H1 (cell line): Measurements from ENCODE around the gene CBFB. TPM values are rescaled to one million over a fixed set of nuclear protein-coding genes. Genes with fewer than 3 reads are reported as not detected.

Experiments used
- CTCF ChIA-PET: fragments of 300-600 bp; sonication (Branson Sonifier 250); formaldehyde crosslinking; loops from one replicate; lab custom pipeline; 2021; ENCODE audit not compliant: partially characterized antibody; lab: Charles Lee
- POLR2A ChIA-PET: fragments of 300-600 bp; sonication (Branson Sonifier 250); formaldehyde crosslinking; loops from one replicate; lab custom pipeline; 2021; ENCODE audit warnings: inconsistent platforms; ENCODE audit not compliant: partially characterized antibody; lab: Charles Lee
- DNase-seq, 2 experiments: peaks; one replicate each; pipeline versions ENCODE4 v3.0.0 to v3.0.0-alpha.2; 2010 to 2022; ENCODE audit warnings: low spot score in 2 of 2, low read depth in 1 of 2, mixed read lengths in 1 of 2
- FAIRE-seq: peaks from 2 replicates; lab custom pipeline; 2011; peaks lifted over from hg19 to GRCh38; lab: Jason Lieb, UNC
- H2AFZ ChIP-seq: 2 replicates; pipeline ENCODE4 v1.8.1; 2012; ENCODE audit warnings: low read length, inconsistent platforms
- H2AK5ac ChIP-seq: 2 replicates; pipeline ENCODE4 v1.6.1; 2013; ENCODE audit warnings: low read depth, low read length
- H2BK120ac ChIP-seq: replicated peaks from 2 replicates; pipeline ENCODE3; 2013; ENCODE audit warnings: low read depth, low read length, inconsistent platforms
- H2BK12ac ChIP-seq: 2 replicates; pipeline ENCODE4 v1.6.1; 2013; ENCODE audit warnings: low read depth, low read length
- H2BK15ac ChIP-seq: 2 replicates; pipeline ENCODE4 v1.6.1; 2013; ENCODE audit warnings: low read length
- H2BK20ac ChIP-seq: 2 replicates; pipeline ENCODE4 v1.6.1; 2013; ENCODE audit warnings: low read length
- H2BK5ac ChIP-seq: 2 replicates; pipeline ENCODE4 v1.6.1; 2013; ENCODE audit warnings: low read depth, low read length
- H3K14ac ChIP-seq: 2 replicates; pipeline ENCODE4 v1.6.1; 2013; ENCODE audit warnings: inconsistent platforms; ENCODE audit not compliant: insufficient read length
- H3K18ac ChIP-seq: 2 replicates; pipeline ENCODE4 v1.6.1; 2013; ENCODE audit warnings: low read length; ENCODE audit errors: extremely low read depth
- H3K23ac ChIP-seq: 2 replicates; pipeline ENCODE4 v1.6.1; 2013; ENCODE audit warnings: inconsistent platforms; ENCODE audit not compliant: insufficient read length
- H3K23me2 ChIP-seq: 2 replicates; pipeline ENCODE4 v1.6.1; 2013; ENCODE audit warnings: low read depth, low read length
- H3K27ac ChIP-seq: 2 replicates; pipeline ENCODE4 v1.6.1; 2011; ENCODE audit warnings: low read depth, low read length, inconsistent platforms
- H3K27me3 ChIP-seq, 4 experiments: replicated peaks in 1 of 4; 1 replicate in 1 of 4; 2 replicates in 3 of 4; pipeline versions ENCODE4 v1.6.1 to v1.8.1; 2011 to 2013; ENCODE audit warnings: low read length in 3 of 4, mild to moderate bottlenecking in 3 of 4, inconsistent platforms in 2 of 4, mixed read lengths in 2 of 4, moderate library complexity in 1 of 4; ENCODE audit not compliant: control insufficient read depth in 3 of 4, insufficient read depth in 3 of 4; ENCODE audit errors: extremely low read depth in 1 of 4
- H3K36me3 ChIP-seq, 4 experiments: 2 replicates each; pipeline versions ENCODE4 v1.6.1 to v1.8.1; 2011 to 2013; ENCODE audit warnings: mild to moderate bottlenecking in 4 of 4, low read length in 3 of 4, moderate library complexity in 2 of 4, control low read depth in 1 of 4, inconsistent platforms in 1 of 4; ENCODE audit not compliant: insufficient read depth in 4 of 4, control insufficient read depth in 2 of 4
- H3K4ac ChIP-seq: replicated peaks from 2 replicates; pipeline ENCODE3; 2013; ENCODE audit warnings: low read length, low read depth, mixed read lengths, inconsistent platforms; ENCODE audit not compliant: insufficient read length
- H3K4me1 ChIP-seq, 4 experiments: replicated peaks in 1 of 4; 1 replicate in 1 of 4; 2 replicates in 3 of 4; pipeline versions ENCODE4 v1.6.1 to v1.8.1; 2011 to 2013; ENCODE audit warnings: low read length in 3 of 4, inconsistent platforms in 2 of 4, mixed read lengths in 1 of 4; ENCODE audit not compliant: insufficient read depth in 4 of 4, control insufficient read depth in 3 of 4
- H3K4me2 ChIP-seq, 2 experiments: 2 replicates each; pipeline versions ENCODE4 v1.6.1 to v1.8.1; 2011 to 2013; ENCODE audit warnings: low read depth in 2 of 2, low read length in 2 of 2, control low read depth in 1 of 2, inconsistent platforms in 1 of 2, mild to moderate bottlenecking in 1 of 2; ENCODE audit not compliant: insufficient read depth in 1 of 2
- H3K4me3 ChIP-seq, 4 experiments: fragments of 200-600, 300-600 bp in 1 of 4; sonication (generic), shearing (Covaris generic), sonication (Bioruptor Twin) in 1 of 4; 2 replicates each; pipeline versions ENCODE4 v1.5.1 to v1.8.1; 2011 to 2016; ENCODE audit warnings: low read length in 4 of 4, low read depth in 3 of 4, control low read depth in 2 of 4, inconsistent platforms in 2 of 4, mild to moderate bottlenecking in 2 of 4, mixed read lengths in 1 of 4, moderate library complexity in 1 of 4; ENCODE audit not compliant: insufficient read depth in 2 of 4; ENCODE audit errors: extremely low read depth in 1 of 4
- H3K56ac ChIP-seq: replicated peaks from 2 replicates; pipeline ENCODE3; 2013; ENCODE audit warnings: low read depth, mild to moderate bottlenecking, mixed read lengths, low read length, inconsistent platforms; ENCODE audit not compliant: insufficient read length
- H3K79me1 ChIP-seq: 2 replicates; pipeline ENCODE4 v1.6.1; 2013; ENCODE audit warnings: low read depth, low read length, control low read depth
- H3K79me2 ChIP-seq, 2 experiments: 2 replicates each; pipeline versions ENCODE4 v1.6.1 to v1.8.1; 2012 to 2013; ENCODE audit warnings: low read length in 2 of 2, mild to moderate bottlenecking in 2 of 2, inconsistent platforms in 1 of 2; ENCODE audit not compliant: insufficient read depth in 2 of 2, control insufficient read depth in 1 of 2
- H3K9ac ChIP-seq, 4 experiments: replicated peaks in 1 of 4; 1 replicate in 1 of 4; 2 replicates in 3 of 4; pipeline versions ENCODE4 v1.6.1 to v1.8.1; 2011 to 2013; ENCODE audit warnings: low read depth in 3 of 4, low read length in 3 of 4, control low read depth in 2 of 4, mild to moderate bottlenecking in 2 of 4, moderate library complexity in 2 of 4, inconsistent platforms in 1 of 4; ENCODE audit errors: extremely low read depth in 1 of 4
- H3K9me3 ChIP-seq, 2 experiments: 2 replicates each; pipeline versions ENCODE4 v1.6.1 to v1.8.1; 2012 to 2013; ENCODE audit warnings: mild to moderate bottlenecking in 2 of 2, moderate library complexity in 2 of 2, control low read depth in 1 of 2, inconsistent platforms in 1 of 2, low read depth in 1 of 2, low read length in 1 of 2, mixed read lengths in 1 of 2; ENCODE audit not compliant: insufficient read depth in 2 of 2
- H4K20me1 ChIP-seq, 2 experiments: replicated peaks in 1 of 2; 2 replicates each; pipeline versions ENCODE3 to v1.8.1; 2011 to 2013; ENCODE audit warnings: inconsistent platforms in 2 of 2, low read length in 2 of 2, mild to moderate bottlenecking in 1 of 2; ENCODE audit not compliant: insufficient read depth in 2 of 2, control insufficient read depth in 1 of 2
- H4K5ac ChIP-seq: 2 replicates; pipeline ENCODE4 v1.6.1; 2013; ENCODE audit warnings: low read length, low read depth, mixed read lengths, inconsistent platforms; ENCODE audit not compliant: insufficient read length
- H4K8ac ChIP-seq: 2 replicates; pipeline ENCODE4 v1.8.0; 2013; ENCODE audit warnings: mild to moderate bottlenecking, moderate library complexity, low read length, inconsistent platforms; ENCODE audit not compliant: insufficient read depth; ENCODE audit errors: extremely low read depth
- H4K91ac ChIP-seq: replicated peaks from 2 replicates; pipeline ENCODE3; 2013; ENCODE audit warnings: low read length, mixed read lengths, inconsistent platforms; ENCODE audit not compliant: insufficient read length
- CEBPB ChIP-seq: IDR thresholded peaks from 2 replicates; pipeline ENCODE4 v1.6.1; 2012; ENCODE audit warnings: low read depth, low read length
- GTF2F1 ChIP-seq: IDR thresholded peaks from 2 replicates; pipeline ENCODE4 v1.6.1; 2012; ENCODE audit warnings: low read depth, low read length, improper control_type of control experiment, borderline replicate concordance
- JUN ChIP-seq: IDR thresholded peaks from 2 replicates; pipeline ENCODE4 v1.6.1; 2011; ENCODE audit warnings: low read depth, mild to moderate bottlenecking, improper control_type of control experiment, low read length
- RAD21 ChIP-seq, 2 experiments: IDR thresholded peaks in 1 of 2; conservative IDR thresholded peaks in 1 of 2; 2 replicates each; pipeline ENCODE4 v1.6.1; 2011; ENCODE audit warnings: low read depth in 2 of 2, low read length in 2 of 2, improper control_type of control experiment in 1 of 2, inconsistent platforms in 1 of 2, mild to moderate bottlenecking in 1 of 2, moderate library complexity in 1 of 2
- WGBS, 2 experiments: shearing (Covaris generic) in 1 of 2; methylation state at CpG; one replicate each; pipeline versions ENCODE4 v1.1.6 to v1.1.7; 2013 to 2015; ENCODE audit warnings: low lambda C conversion rate in 2 of 2, mixed read lengths in 2 of 2, inconsistent platforms in 1 of 2, low coverage in 1 of 2, missing lambda C conversion rate in 1 of 2; ENCODE audit not compliant: insufficient replicate concordance in 2 of 2, insufficient coverage in 1 of 2, insufficient read length in 1 of 2; ENCODE audit errors: extremely low coverage in 1 of 2, missing lambda C conversion rate in 1 of 2; 5-methylcytosine and 5-hydroxymethylcytosine counted together
- polyA plus RNA-seq, 7 experiments: library from polyadenylated mRNA; depleted of rRNA in 3 of 7; stranded (reverse) in 5 of 7; unstranded in 2 of 7; fragments of >200 nt in 5 of 7; fragments of 200-250 nt in 2 of 7; gene quantifications; 1 replicate in 5 of 7; 2 replicates in 1 of 7; 4 replicates in 1 of 7; pipeline versions ENCODE4 v1.2.1 to v1.2.3, GENCODE V29; 2011 to 2013; ENCODE audit warnings: missing spikeins in 2 of 7, mixed read lengths in 2 of 7
- total RNA-seq: library from RNA; stranded (reverse); fragmentation: NEBNext Ultra II Directional; extraction: Animal tissue kit (Norgen Biotek cat#: 25700); gene quantifications from 2 replicates; pipeline ENCODE4 v1.2.1, GENCODE V29; 2021
- TF ChIP-seq, protein P1 (sequence below), 3 experiments: IDR thresholded peaks; 1 replicate in 2 of 3; 2 replicates in 1 of 3; pipeline versions ENCODE4 v1.5.1 to v1.6.1; 2011; ENCODE audit warnings: low read length in 3 of 3, mild to moderate bottlenecking in 3 of 3, inconsistent platforms in 2 of 3, low read depth in 1 of 3, moderate library complexity in 1 of 3; ENCODE audit not compliant: insufficient read depth in 1 of 3; ENCODE audit errors: control extremely low read depth in 1 of 3

The CBFB gene
- total and polyA plus RNA-seq, 2 of the 8 experiments (the other 6 are each of a cell fraction or from before 2014, with no cell fraction given), result 11.5 to 31.6 TPM

DNA sequence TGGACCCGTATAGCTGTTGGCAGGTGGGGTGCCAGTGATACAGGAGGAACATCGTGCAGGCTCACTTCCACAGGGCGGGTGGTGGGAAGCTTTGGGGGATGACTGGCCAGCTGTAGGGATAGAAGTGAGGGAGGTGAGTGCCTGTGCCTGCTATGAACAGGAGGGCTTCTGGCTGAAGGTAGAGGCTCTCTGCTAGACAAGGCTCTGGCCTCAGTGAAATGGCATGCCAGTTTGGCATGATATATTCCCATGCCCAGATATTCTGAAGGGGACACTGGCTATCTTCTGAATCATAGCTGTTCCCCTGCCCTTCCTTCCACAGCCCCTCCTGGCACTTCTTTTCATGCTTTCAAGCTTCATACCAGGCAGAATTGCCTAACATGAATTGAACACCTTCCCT lies 99.9 kb downstream of the CBFB start:
- Histone ChIP-seq H2BK20ac (no peak overlapping the region), H3K23me2 (no peaks in the 10 kb centered on the region), H3K56ac (no peak overlapping the region), H3K27ac (no peak overlapping the region)
- TF ChIP-seq RAD21 (IDR thresholded peaks at IDR 0.05 in 1 of 2, conservative IDR thresholded peaks at IDR 0.05 in 1 of 2; ENCODE audit: low read depth in 2 of 2, low read length in 2 of 2) (no peak), GTF2F1 (no peak), CEBPB (no peak), JUN (no peak)
- TF ChIP-seq, protein P1, sequence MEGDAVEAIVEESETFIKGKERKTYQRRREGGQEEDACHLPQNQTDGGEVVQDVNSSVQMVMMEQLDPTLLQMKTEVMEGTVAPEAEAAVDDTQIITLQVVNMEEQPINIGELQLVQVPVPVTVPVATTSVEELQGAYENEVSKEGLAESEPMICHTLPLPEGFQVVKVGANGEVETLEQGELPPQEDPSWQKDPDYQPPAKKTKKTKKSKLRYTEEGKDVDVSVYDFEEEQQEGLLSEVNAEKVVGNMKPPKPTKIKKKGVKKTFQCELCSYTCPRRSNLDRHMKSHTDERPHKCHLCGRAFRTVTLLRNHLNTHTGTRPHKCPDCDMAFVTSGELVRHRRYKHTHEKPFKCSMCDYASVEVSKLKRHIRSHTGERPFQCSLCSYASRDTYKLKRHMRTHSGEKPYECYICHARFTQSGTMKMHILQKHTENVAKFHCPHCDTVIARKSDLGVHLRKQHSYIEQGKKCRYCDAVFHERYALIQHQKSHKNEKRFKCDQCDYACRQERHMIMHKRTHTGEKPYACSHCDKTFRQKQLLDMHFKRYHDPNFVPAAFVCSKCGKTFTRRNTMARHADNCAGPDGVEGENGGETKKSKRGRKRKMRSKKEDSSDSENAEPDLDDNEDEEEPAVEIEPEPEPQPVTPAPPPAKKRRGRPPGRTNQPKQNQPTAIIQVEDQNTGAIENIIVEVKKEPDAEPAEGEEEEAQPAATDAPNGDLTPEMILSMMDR (IDR thresholded peaks at IDR 0.05; ENCODE audit: control extremely low read depth in 1 of 3, insufficient read depth in 1 of 3, low read depth in 1 of 3, low read length in 3 of 3), result no peak
- TF ChIP-seq, all 59 proteins: peak for 0
- H3K14ac ChIP-seq, result no peak overlapping the region
- H4K20me1 ChIP-seq, result peaks cover 0 to 2% of the 10 kb centered on the region in 2 experiments
- H3K79me1 ChIP-seq, result no peaks in the 10 kb centered on the region
- no peak overlapping the region for H3K4ac ChIP-seq
- no peak overlapping the region for H4K91ac ChIP-seq
- H3K4me3 ChIP-seq, result no peak overlapping the region
- no peak overlapping the region for H2BK12ac ChIP-seq
- no peaks in the 10 kb centered on the region for H3K9me3 ChIP-seq
- no peak overlapping the region for H2AK5ac ChIP-seq
- no peak overlapping the region for H4K5ac ChIP-seq
- CTCF ChIA-PET, result interaction anchor here (0.5 to 4.7 kb wide), 16 partner anchors 11 to 1148 kb away, joined by 3 to 26 read pairs (median 4); partner anchors contain the start of genes B3GNT9 and CES3
- no peaks in the 10 kb centered on the region for H3K27me3 ChIP-seq
- H3K79me2 ChIP-seq, result peaks cover 0 to 2% of the 10 kb centered on the region in 2 experiments; a peak in 1 of 4 replicates
- peaks cover 4 to 13% (median 8%) of the 10 kb centered on the region in 4 experiments; a peak in 5 of 8 replicates for H3K36me3 ChIP-seq
- no peak overlapping the region for H2BK120ac ChIP-seq
- H2BK15ac ChIP-seq, result no peak overlapping the region
- no peaks in the 10 kb centered on the region for H3K4me1 ChIP-seq
- no peak overlapping the region for H2BK5ac ChIP-seq
- 75% methylated on average over 3 of the region's 3 CpGs; no CpG with 5 or more reads in 1 of the 2 experiments for WGBS, 2 experiments
- no peak for DNase-seq
- H3K4me2 ChIP-seq, result no peak overlapping the region
- no peak for FAIRE-seq
- H3K18ac ChIP-seq, result no peak overlapping the region
- H3K9ac ChIP-seq, result no peak overlapping the region
- H4K8ac ChIP-seq, result no peak overlapping the region
- POLR2A ChIA-PET, result no interaction called here
- H3K23ac ChIP-seq, result no peak overlapping the region
- no peak overlapping the region for H2AFZ ChIP-seq
